ACHN (cell line): Measurements from ENCODE around the gene PGBD5.

Experiments
- DNase-seq: peaks from one replicate; pipeline ENCODE4 v3.0.0-alpha.2; 2015
- in situ Hi-C: cut with HindIII; loops from 2 replicates; pipeline ENCODE4 v1.10.0; 2017; ENCODE audit warnings: low sequenced_read_pairs, low pct_ligation_motif_present, low pct_unique_long_range_greater_than_20kb

The PGBD5 gene

GRCh38 chr1:230384380-230385157 is 41.6 kb downstream of the PGBD5 start:
- no peak for DNase-seq
- in situ Hi-C loops = no loop called here

- no peak for DNase-seq
- in situ Hi-C loops = no loop called here
Observed at GRCh38 chr1:230383425-230383824, 42.7 kb downstream of the PGBD5 start.

- DNase-seq = peak; percentile 90
- in situ Hi-C loops = no loop called here
Observed at GRCh38 chr1:230382001-230382491, 44.1 kb downstream of the PGBD5 start.

- peak; percentile 5 for DNase-seq
- in situ Hi-C loops = no loop called here
Observed at GRCh38 chr1:230381585-230381984, 44.5 kb downstream of the PGBD5 start.

DNA sequence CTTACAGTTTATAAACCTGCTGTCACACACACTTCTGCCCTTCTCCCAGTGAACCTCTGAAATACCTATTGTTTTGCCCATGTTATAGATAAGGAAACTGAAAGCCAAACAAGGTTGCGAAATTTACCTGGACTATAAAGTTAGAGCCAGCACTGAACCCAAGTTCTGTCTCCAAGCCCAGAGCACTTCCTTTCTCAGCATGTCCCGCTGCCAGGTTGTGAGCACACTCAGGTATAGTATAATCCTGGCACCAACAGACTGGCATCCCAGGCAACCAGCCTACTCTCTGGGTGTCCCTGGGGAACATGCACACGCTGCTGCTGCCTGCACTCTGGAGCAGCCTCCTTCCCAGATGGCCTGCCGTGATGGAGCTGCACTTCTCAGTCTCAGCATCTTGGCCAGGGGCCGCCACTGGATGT is 45.1 kb downstream of the PGBD5 start:
- DNase-seq = no peak
- in situ Hi-C loops = no loop called here

DNA sequence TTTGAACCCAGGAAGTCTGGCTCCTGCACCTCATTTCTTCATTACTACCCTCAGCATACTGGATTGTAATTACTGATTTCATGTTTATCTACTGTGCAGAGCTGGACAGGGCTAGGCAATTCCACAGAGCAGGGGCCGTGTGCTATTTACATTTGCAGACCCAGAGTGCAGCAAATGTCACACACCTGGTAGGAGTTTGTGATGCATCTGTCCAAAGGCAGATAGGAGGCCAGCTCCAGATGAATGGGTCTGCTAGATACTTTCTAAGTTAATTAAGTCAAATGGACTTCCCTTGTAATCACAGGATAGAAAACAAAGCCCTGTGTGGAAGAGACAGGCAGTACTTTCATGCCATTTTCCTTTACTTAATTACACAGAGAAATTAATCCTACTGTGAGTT is 46.2 kb downstream of the PGBD5 start:
- in situ Hi-C loops = no loop called here
- DNase-seq = no peak

- in situ Hi-C loops = no loop called here
Observed at GRCh38 chr1:230379462-230379861, 46.7 kb downstream of the PGBD5 start.

GRCh38 chr1:230377851-230378250 is 48.3 kb downstream of the PGBD5 start:
- no peak for DNase-seq
- in situ Hi-C loops = no loop called here

More at GRCh38 chr1:230379462-230379861, 46.7 kb downstream of the PGBD5 start:
- no peak for DNase-seq

- no peak for DNase-seq
- in situ Hi-C loops = no loop called here
Observed at GRCh38 chr1:230377324-230377723, 48.8 kb downstream of the PGBD5 start.

DNA sequence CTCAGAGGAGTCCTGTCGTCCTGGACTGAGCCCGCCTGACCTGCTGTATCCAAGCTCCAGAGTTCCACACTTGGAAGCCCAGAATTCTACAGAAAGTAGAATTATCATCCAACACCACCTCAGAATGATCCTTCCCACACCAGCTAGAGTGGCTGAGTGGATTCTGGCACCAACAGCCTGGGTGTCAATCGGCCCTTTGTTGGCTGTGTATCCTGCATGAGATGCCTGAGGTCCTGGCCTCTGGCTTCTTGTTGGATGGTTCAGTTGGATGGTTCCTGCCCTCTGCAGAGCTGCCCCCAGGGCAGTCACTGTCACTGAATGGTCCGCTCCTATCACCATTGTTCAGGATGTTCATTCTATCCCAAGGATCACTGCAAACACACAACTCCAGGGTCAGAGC is 49.8 kb downstream of the PGBD5 start:
- in situ Hi-C loops = no loop called here
- DNase-seq = no peak

DNA sequence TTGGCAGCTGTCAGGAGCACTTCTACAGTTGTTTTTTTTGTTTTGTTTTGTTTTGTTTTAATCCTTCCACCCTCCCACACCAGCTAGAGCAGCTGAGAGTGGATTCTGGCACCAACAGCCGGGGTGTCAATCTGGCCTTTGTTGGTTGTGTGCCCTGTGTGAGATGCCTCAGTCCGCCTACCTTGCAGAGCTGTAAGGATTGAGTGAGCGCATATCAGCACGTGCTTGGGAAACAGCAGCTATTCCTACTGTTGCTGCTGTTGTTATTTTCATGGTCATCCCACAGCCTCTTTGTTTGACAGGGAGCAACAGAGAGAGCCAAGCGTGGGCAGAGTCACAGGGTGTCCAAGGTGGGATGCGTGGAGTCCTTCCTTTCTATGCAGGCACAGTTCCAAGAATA is 50.4 kb downstream of the PGBD5 start:
- in situ Hi-C loops = no loop called here
- DNase-seq = no peak

DNA sequence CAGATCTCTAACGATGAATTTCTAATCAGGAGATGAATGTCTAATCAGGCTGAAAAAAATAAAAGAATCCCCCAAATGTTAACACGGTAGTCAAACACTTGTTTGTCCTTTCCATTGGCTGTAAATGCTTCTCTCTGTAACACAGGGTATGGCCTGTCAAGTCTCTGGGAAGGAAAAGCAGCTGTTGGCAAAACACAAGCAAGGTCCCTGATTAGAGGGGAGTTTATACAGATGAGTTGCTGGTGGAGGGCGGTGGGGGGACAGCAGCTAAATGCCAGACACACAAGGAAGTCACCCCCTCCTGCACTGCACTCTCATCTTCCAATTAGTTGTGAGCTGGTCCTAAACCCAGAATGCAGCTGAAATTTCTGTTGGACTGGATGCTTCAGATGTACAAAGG is 51.0 kb downstream of the PGBD5 start:
- in situ Hi-C loops = no loop called here
- DNase-seq = no peak

DNA sequence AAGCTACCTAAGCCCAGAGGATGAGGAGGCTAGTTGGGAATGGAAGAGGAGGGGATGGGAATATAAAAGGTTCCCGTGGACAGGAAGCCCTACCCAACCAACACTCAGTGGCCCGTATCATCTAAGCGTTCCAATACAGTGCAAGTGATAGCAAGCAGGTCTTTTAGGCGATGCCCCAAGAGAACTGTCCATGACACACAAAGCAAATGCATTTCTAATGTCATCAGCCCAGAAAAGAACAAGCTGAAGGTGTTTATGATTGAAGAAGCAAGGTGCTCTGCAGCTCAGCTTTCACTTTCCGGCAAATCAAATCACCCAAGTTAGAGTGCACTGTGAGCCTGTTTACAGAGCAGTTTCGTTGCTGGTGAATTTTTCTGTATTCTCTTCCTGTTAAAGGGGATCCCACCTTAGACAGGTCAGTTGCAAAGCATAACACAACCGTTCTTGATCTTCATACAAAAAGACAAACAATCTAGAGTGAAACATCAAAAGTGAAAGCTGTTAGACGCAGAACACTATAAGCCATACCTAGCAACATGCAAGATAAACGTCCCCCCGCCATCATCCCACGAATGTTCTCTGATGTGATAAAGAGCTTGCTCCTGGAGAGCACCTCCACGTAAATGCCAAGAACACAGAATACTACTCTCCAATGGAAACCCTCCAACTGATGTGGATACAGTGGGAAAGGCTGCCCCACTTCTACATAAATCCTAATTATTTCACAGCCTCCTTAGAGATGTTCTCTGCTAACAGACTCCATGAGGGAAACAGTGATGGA is 54.0 kb downstream of the PGBD5 start:
- in situ Hi-C loops = no loop called here
- no peak for DNase-seq

DNA sequence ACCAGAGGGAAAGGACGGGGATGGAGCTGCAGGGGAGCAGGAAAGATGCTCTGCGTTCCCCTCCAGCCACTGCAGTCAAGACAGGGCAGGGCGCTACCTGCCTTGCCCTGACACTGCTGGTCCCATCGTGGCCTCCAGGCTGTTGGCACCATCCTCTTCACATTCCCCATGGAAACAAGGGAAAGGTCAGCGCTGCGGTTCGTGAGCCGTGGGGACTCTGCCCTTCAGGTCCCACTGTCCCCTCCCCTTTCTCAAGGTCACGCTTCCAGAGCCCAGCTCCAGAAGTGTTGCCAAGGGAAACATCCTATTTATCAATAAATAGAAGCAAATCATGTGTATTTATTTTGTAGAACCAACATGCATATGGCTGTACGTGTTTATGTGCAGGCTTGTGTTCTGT is 56.0 kb downstream of the PGBD5 start:
- in situ Hi-C loops = no loop called here
- DNase-seq = no peak

- in situ Hi-C loops = no loop called here
- DNase-seq = no peak
Observed at GRCh38 chr1:230368871-230369270, 57.3 kb downstream of the PGBD5 start.

GRCh38 chr1:230368363-230368762 is 57.8 kb downstream of the PGBD5 start:
- in situ Hi-C loops = no loop called here
- DNase-seq = no peak

DNA sequence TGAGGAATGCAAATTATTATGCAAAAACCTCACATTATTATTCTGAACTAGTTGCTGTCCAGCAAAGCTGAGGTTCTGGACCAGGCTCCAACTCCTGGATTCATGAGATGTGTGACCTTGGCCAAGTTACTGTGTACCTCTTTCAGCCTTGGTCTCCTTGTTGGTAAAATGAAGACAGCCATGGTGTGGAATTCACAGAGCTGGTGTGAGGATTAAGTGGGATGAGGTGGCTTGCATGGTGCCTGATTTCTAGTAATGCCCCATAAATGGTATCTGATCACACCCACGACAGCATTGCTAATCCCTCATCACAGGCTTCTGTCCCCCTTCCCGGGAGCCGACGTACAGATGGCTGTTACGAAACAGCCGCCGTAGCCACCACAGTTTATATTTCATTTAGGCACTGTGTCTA is 59.6 kb downstream of the PGBD5 start:
- in situ Hi-C loops = no loop called here
- DNase-seq = no peak

DNA sequence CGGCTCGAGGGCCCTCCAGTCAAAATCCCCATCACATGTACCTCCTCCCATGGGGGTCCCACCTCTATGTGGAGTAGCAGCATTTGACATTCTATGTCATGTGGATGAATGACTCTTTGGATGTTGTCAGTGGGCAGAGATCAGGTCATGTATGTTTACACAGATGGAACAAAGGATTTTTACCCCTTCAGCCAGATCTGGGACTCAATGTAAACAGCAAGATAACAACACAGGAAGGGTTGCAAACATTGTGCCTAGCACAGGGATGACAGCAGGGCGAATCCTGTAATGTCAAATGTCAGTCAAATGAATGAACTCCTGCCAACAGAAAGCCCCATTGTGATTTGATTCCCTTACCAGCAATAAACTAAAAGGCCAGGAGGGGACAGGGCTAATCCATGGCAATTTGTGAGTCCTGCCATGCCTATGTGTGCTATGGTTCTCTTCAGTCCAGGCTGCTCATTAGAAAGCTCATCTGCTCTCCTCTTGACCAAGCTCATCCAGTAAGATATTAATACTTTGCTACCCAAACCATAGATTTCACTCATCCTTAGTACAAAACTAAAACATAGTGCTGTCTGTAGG is 60.3 kb downstream of the PGBD5 start:
- no peak for DNase-seq
- in situ Hi-C loops = no loop called here

DNA sequence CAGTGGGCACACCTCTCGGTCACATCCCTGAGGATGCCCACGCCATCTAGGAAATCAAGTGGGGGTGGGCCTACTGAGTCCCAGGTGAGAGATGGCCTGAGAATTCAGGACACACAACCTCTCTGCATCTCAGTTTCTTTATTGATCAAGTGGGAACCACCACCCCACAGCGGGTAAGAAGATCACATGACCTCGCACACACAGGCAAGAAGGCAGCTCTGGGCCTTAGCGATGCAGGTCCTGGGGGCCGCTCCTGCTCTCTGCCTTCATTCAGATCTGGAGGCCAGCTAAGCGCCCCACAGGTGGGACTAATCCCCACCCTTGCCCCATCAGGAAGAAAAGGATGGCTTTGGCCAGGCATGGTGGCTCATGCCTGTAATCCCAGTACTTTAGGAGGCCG is 63.2 kb downstream of the PGBD5 start:
- DNase-seq = no peak
- in situ Hi-C loops = no loop called here
